Osteocyte (in vitro differentiated cells): ENCODE data around the gene UBE2E1. TPM values are rescaled to one million over a fixed set of nuclear protein-coding genes. Genes with fewer than 3 reads are reported as not detected.

Experiments used
- DNase-seq: peaks from one replicate; pipeline ENCODE4 v3.0.0; 2021; ENCODE audit warnings: mixed read lengths; ENCODE audit not compliant: unreplicated experiment; ENCODE audit errors: extremely low spot score
- H3K27ac Mint-ChIP-seq: one replicate; pipeline ENCODE4 v1.8.0; 2021; ENCODE audit warnings: mild to moderate bottlenecking, mixed read lengths; ENCODE audit not compliant: unreplicated experiment
- H3K27me3 Mint-ChIP-seq: one replicate; pipeline ENCODE4 v1.8.0; 2021; ENCODE audit warnings: mixed read lengths; ENCODE audit not compliant: unreplicated experiment
- H3K36me3 Mint-ChIP-seq: one replicate; pipeline ENCODE4 v1.8.0; 2021; ENCODE audit warnings: mixed read lengths; ENCODE audit not compliant: unreplicated experiment
- H3K4me1 Mint-ChIP-seq: one replicate; pipeline ENCODE4 v1.8.0; 2021; ENCODE audit warnings: mixed read lengths; ENCODE audit not compliant: unreplicated experiment
- H3K4me3 Mint-ChIP-seq: one replicate; pipeline ENCODE4 v1.8.0; 2021; ENCODE audit warnings: mild to moderate bottlenecking, moderate library complexity, mixed read lengths; ENCODE audit not compliant: unreplicated experiment
- H3K9me3 Mint-ChIP-seq: one replicate; pipeline ENCODE4 v1.8.0; 2021; ENCODE audit warnings: mixed read lengths; ENCODE audit not compliant: unreplicated experiment
- total RNA-seq: library from RNA; stranded (reverse); gene quantifications from 2 replicates; pipeline ENCODE4 v1.2.1, GENCODE V29; 2021
- TF ChIP-seq, protein P1 (sequence below): fragments of 200-600 bp; sonication (generic); IDR thresholded peaks from 2 replicates; pipeline ENCODE4 v1.5.0; 2021; ENCODE audit warnings: antibody characterized with exemption, mild to moderate bottlenecking, moderate library complexity

UBE2E1 gene
- total RNA-seq, 1 donor from 2014 or later = 98.5 TPM

DNA sequence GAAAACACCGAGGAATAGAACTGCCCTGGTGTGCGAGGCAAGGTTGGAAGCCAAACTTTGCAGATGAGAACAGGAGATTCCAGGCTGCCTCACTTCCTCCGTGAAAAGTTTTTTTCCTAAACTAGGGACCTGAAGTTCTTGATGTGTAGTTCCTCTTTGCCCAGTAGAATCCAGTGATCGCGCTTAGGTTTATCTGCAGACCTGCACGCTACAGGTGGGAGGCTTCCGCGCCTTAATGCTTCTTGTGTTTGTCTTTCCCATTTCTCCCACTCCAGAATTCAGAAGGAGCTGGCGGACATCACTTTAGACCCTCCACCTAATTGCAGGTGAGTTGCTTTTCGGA is 5.4 kb downstream of the UBE2E1 start:
- H3K27ac Mint-ChIP-seq = peak overlapping the region; percentile 87
- peaks cover 50% of the 10 kb centered on the region for H3K4me1 Mint-ChIP-seq
- peak overlapping the region; percentile 88 for H3K4me3 Mint-ChIP-seq
- peaks cover 27% of the 10 kb centered on the region for H3K36me3 Mint-ChIP-seq
- TF ChIP-seq, protein P1, sequence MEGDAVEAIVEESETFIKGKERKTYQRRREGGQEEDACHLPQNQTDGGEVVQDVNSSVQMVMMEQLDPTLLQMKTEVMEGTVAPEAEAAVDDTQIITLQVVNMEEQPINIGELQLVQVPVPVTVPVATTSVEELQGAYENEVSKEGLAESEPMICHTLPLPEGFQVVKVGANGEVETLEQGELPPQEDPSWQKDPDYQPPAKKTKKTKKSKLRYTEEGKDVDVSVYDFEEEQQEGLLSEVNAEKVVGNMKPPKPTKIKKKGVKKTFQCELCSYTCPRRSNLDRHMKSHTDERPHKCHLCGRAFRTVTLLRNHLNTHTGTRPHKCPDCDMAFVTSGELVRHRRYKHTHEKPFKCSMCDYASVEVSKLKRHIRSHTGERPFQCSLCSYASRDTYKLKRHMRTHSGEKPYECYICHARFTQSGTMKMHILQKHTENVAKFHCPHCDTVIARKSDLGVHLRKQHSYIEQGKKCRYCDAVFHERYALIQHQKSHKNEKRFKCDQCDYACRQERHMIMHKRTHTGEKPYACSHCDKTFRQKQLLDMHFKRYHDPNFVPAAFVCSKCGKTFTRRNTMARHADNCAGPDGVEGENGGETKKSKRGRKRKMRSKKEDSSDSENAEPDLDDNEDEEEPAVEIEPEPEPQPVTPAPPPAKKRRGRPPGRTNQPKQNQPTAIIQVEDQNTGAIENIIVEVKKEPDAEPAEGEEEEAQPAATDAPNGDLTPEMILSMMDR = no peak
- no peak for DNase-seq
- H3K27me3 Mint-ChIP-seq = no peaks in the 10 kb centered on the region
- H3K9me3 Mint-ChIP-seq = no peaks in the 10 kb centered on the region

DNA sequence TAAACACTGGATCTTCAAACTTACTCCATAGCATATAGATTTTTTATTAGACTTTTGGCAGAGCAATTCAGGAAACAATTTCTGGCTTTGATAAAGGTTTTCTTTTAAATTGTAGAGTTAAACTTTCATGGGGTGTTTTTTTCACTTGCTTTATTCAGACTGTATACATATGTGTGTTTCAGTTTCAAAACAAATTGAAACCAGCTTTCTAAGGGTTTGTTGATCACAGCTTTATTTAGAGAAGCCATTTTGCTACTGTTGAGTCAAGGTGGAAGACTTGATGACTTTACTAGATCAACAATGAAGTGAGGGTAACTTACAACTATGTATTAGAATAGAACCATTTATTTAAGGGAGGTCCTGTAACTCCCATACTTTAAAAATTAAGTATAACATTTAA is 6.2 kb downstream of the UBE2E1 start:
- Mint-ChIP-seq H3K27ac (no peak overlapping the region), H3K36me3 (peaks cover 27% of the 10 kb centered on the region), H3K4me1 (peaks cover 49% of the 10 kb centered on the region), H3K9me3 (no peaks in the 10 kb centered on the region), H3K27me3 (no peaks in the 10 kb centered on the region), H3K4me3 (peak overlapping the region; percentile 33)
- TF ChIP-seq, protein P1 = no peak
- DNase-seq = no peak

DNA sequence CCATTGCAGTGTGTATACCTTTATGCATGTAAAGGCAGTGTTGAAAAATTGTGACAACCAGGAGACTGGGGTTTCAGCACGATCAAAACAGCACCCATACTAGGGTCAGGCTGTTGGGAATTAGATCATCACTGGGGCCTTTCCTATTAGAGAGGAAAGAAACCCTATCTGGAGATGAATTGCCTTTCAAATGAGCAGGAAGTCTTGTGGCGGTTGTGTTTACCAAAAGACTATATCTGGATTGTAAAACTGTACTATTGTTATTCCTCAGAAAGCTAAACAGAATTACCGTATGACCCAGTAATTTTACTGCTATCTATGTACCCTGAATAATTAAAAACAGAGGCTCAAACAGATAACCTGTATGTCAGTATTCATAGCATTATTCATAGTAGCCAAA is 10.1 kb downstream of the UBE2E1 start:
- no peak overlapping the region for H3K4me3 Mint-ChIP-seq
- H3K27me3 Mint-ChIP-seq = no peaks in the 10 kb centered on the region
- no peaks in the 10 kb centered on the region for H3K9me3 Mint-ChIP-seq
- TF ChIP-seq, protein P1 = no peak
- H3K27ac Mint-ChIP-seq = no peak overlapping the region
- H3K36me3 Mint-ChIP-seq = peaks cover 33% of the 10 kb centered on the region
- peaks cover 15% of the 10 kb centered on the region for H3K4me1 Mint-ChIP-seq
- DNase-seq = no peak

DNA sequence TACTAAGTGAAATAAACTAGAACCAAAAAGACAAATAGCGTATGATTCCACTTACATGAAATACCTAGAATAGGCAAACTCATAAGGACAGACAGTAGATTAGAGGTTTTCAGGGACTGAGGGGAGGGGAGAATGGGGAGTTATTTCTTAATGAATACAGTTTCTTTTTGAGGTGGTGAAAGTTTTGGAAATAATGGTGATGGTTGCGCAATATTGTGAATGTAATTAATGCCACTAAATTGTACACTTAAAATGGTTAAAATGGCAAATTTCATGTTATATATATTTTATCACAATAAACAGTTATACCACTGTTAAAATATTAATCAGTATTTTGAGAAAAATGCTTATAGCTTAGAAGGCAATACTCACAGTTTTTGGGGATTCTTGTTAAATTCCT is 11.0 kb downstream of the UBE2E1 start:
- H3K4me3 Mint-ChIP-seq = no peak overlapping the region
- DNase-seq = no peak
- no peaks in the 10 kb centered on the region for H3K9me3 Mint-ChIP-seq
- no peak overlapping the region for H3K27ac Mint-ChIP-seq
- peaks cover 31% of the 10 kb centered on the region for H3K36me3 Mint-ChIP-seq
- H3K27me3 Mint-ChIP-seq = no peaks in the 10 kb centered on the region
- H3K4me1 Mint-ChIP-seq = peaks cover 10% of the 10 kb centered on the region
- TF ChIP-seq, protein P1 = no peak

DNA sequence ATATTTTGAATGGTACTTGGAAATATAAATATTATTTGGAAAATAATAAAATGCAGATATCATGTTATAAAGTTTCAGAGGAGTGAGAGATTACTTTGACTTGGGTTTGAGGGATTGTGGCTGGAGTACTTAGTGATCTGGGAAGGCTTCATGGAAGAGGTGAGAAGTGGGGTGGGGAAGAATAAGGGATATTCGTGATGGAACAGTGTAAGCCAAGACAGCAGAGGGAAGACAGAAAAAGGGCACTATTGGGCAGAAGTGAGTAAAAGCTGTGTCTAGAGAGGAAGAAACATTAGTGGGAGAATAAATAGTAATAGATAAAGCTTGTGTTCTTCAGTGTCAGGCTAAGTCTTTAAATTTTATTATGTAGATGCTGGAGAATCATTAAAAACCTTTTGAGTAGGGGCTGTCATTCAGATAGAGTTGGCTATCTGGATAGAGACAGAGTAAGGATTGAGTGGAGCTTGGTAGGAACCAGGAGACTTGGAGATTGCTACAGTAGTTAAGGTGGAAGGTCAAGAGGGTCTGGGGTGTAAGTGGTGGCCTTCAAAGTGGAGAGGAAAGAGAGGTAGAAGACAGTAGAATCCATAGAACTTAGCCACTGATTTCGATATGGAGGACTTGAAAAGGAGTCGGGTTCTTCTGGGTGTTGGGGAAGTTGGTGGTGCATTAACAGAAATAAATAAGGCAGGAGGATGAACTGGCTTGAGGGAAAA is 11.9 kb downstream of the UBE2E1 start:
- Mint-ChIP-seq H3K9me3 (no peaks in the 10 kb centered on the region), H3K27me3 (no peaks in the 10 kb centered on the region), H3K4me1 (peaks cover 10% of the 10 kb centered on the region), H3K4me3 (no peak overlapping the region), H3K36me3 (peaks cover 26% of the 10 kb centered on the region), H3K27ac (no peak overlapping the region)
- TF ChIP-seq, protein P1 = no peak
- no peak for DNase-seq
